GM19468 (cell line): ENCODE data around the gene THSD4.
"Not testable (repeated sequence)": the region's sequence is repeated elsewhere in the genome, so short reads cannot be mapped to it uniquely, and the experiment has no call there.

Experiments used
- ATAC-seq: cut with Tn5 transposase; IDR thresholded peaks from one replicate; pipeline ENCODE4 v1.9.1; 2021; ENCODE audit warnings: mild to moderate bottlenecking, moderate library complexity, moderate number of reproducible peaks; ENCODE audit not compliant: unreplicated experiment; ENCODE audit errors: extremely low read depth

The THSD4 gene

GRCh38 chr15:71433402-71433801 is 318.1 kb downstream of the THSD4 start:
- ATAC-seq, result no peak

GRCh38 chr15:71434774-71435173 is 319.5 kb downstream of the THSD4 start:
- ATAC-seq, result no peak

GRCh38 chr15:71435552-71435951 is 320.3 kb downstream of the THSD4 start:
- ATAC-seq, result no peak

GRCh38 chr15:71436854-71437253 is 321.6 kb downstream of the THSD4 start:
- ATAC-seq, result no peak

- no peak for ATAC-seq
These were observed 322.1 kb downstream of the THSD4 start for GRCh38 chr15:71437404-71437803.

GRCh38 chr15:71437919-71438318 is 322.6 kb downstream of the THSD4 start:
- ATAC-seq, result no peak

- ATAC-seq, result not testable (repeated sequence)
These were observed 324.2 kb downstream of the THSD4 start for GRCh38 chr15:71439478-71439877.

- ATAC-seq, result no peak
These were observed 325.3 kb downstream of the THSD4 start for GRCh38 chr15:71440489-71441110.

- no peak for ATAC-seq
These were observed 328.3 kb downstream of the THSD4 start for GRCh38 chr15:71443538-71443937.

- ATAC-seq, result no peak
These were observed 328.9 kb downstream of the THSD4 start for GRCh38 chr15:71444032-71444810.

GRCh38 chr15:71444866-71445590 is 329.8 kb downstream of the THSD4 start:
- no peak for ATAC-seq

GRCh38 chr15:71447328-71448250 is 332.3 kb downstream of the THSD4 start:
- ATAC-seq, result no peak

GRCh38 chr15:71448688-71449114 is 333.4 kb downstream of the THSD4 start:
- no peak for ATAC-seq

GRCh38 chr15:71449363-71449762 is 334.1 kb downstream of the THSD4 start:
- ATAC-seq, result no peak

GRCh38 chr15:71449956-71450355 is 334.7 kb downstream of the THSD4 start:
- ATAC-seq, result no peak

GRCh38 chr15:71451130-71451529 is 335.9 kb downstream of the THSD4 start:
- no peak for ATAC-seq

- ATAC-seq, result no peak
These were observed 337.6 kb downstream of the THSD4 start for GRCh38 chr15:71452893-71453292.

- no peak for ATAC-seq
These were observed 339.3 kb downstream of the THSD4 start for GRCh38 chr15:71454462-71454996.

- no peak for ATAC-seq
These were observed 339.8 kb downstream of the THSD4 start for GRCh38 chr15:71455107-71455506.

GRCh38 chr15:71455878-71456277 is 340.6 kb downstream of the THSD4 start:
- no peak for ATAC-seq
